Liver (tissue), 9 donors: ENCODE data around the gene SPI1. TPM values are rescaled to one million over a fixed set of nuclear protein-coding genes. Genes with fewer than 3 reads are reported as not detected.

Experiments used
- DNase-seq: peaks from one replicate; pipeline ENCODE4 v3.0.0-alpha.2; 2017; ENCODE audit warnings: low spot score
- H3K27ac ChIP-seq, 2 donors: one replicate each; pipeline ENCODE4 v1.7.0; 2013; ENCODE audit warnings: inconsistent platforms in 2 of 2, low read length in 2 of 2, control low read depth in 1 of 2, low read depth in 1 of 2, mild to moderate bottlenecking in 1 of 2
- H3K27me3 ChIP-seq, 4 donors: one replicate each; pipeline versions ENCODE4 v1.6.1 to v1.7.0; 2013; ENCODE audit warnings: low read length in 3 of 4, inconsistent platforms in 1 of 4, mild to moderate bottlenecking in 1 of 4, moderate library complexity in 1 of 4; ENCODE audit not compliant: control insufficient read depth in 4 of 4, insufficient read depth in 4 of 4
- H3K36me3 ChIP-seq, 4 donors: one replicate each; pipeline versions ENCODE4 v1.6.1 to v1.7.0; 2013; ENCODE audit warnings: low read length in 3 of 4, mild to moderate bottlenecking in 3 of 4, low read depth in 1 of 4, moderate library complexity in 1 of 4; ENCODE audit not compliant: control insufficient read depth in 4 of 4, insufficient read depth in 3 of 4
- H3K4me1 ChIP-seq, 4 donors: one replicate each; pipeline versions ENCODE4 v1.6.1 to v1.7.0; 2013; ENCODE audit warnings: low read length in 3 of 4, mild to moderate bottlenecking in 3 of 4, moderate library complexity in 1 of 4; ENCODE audit not compliant: control insufficient read depth in 4 of 4, insufficient read depth in 4 of 4
- H3K4me3 ChIP-seq, 3 donors: one replicate each; pipeline versions ENCODE4 v1.6.1 to v1.7.0; 2013; ENCODE audit warnings: low read length in 3 of 3, control low read depth in 1 of 3, low read depth in 1 of 3, mild to moderate bottlenecking in 1 of 3
- H3K9ac ChIP-seq, 2 donors: one replicate each; pipeline ENCODE4 v1.7.0; 2013; ENCODE audit warnings: low read length in 2 of 2, mild to moderate bottlenecking in 2 of 2, moderate library complexity in 2 of 2, control low read depth in 1 of 2, low read depth in 1 of 2
- H3K9me3 ChIP-seq, 4 donors: one replicate each; pipeline versions ENCODE4 v1.6.1 to v1.7.0; 2013; ENCODE audit warnings: low read length in 3 of 4; ENCODE audit not compliant: control insufficient read depth in 4 of 4
- EGR1 ChIP-seq, 2 donors: IDR thresholded peaks; 2 replicates each; pipeline ENCODE4 v1.6.1; 2016 to 2018; ENCODE audit warnings: antibody characterized with exemption in 2 of 2, low read depth in 2 of 2
- FOXA1 ChIP-seq: IDR thresholded peaks from 2 replicates; pipeline ENCODE4 v1.6.1; 2016; ENCODE audit warnings: antibody characterized with exemption
- FOXA2 ChIP-seq: IDR thresholded peaks from 2 replicates; pipeline ENCODE4 v1.6.1; 2016; ENCODE audit warnings: antibody characterized with exemption
- GABPA ChIP-seq, 2 donors: IDR thresholded peaks in 1 of 2; conservative IDR thresholded peaks in 1 of 2; 2 replicates each; pipeline ENCODE4 v1.6.1; 2016; ENCODE audit warnings: antibody characterized with exemption in 2 of 2, mild to moderate bottlenecking in 1 of 2, moderate library complexity in 1 of 2
- HNF4A ChIP-seq, 2 donors: conservative IDR thresholded peaks; 2 replicates each; pipeline ENCODE4 v1.6.1; 2016; ENCODE audit warnings: antibody characterized with exemption in 2 of 2, mild to moderate bottlenecking in 2 of 2
- HNF4G ChIP-seq: IDR thresholded peaks from 2 replicates; pipeline ENCODE4 v1.6.1; 2016; ENCODE audit warnings: antibody characterized with exemption
- JUND ChIP-seq, 2 donors: IDR thresholded peaks; 2 replicates each; pipeline ENCODE4 v1.6.1; 2016; ENCODE audit warnings: antibody characterized with exemption in 2 of 2
- NR2F2 ChIP-seq: IDR thresholded peaks from 2 replicates; pipeline ENCODE4 v1.6.1; 2016; ENCODE audit warnings: antibody characterized with exemption
- RAD21 ChIP-seq, 2 donors: IDR thresholded peaks; 2 replicates each; pipeline ENCODE4 v1.6.1; 2016; ENCODE audit warnings: antibody characterized with exemption in 2 of 2, mild to moderate bottlenecking in 2 of 2
- RXRA ChIP-seq, 2 donors: IDR thresholded peaks; 2 replicates each; pipeline ENCODE4 v1.6.1; 2017 to 2018; ENCODE audit warnings: antibody characterized with exemption in 2 of 2, mild to moderate bottlenecking in 1 of 2
- YY1 ChIP-seq: IDR thresholded peaks from 2 replicates; pipeline ENCODE4 v1.6.1; 2016; ENCODE audit warnings: antibody characterized with exemption, mild to moderate bottlenecking
- WGBS: extraction: QIAGEN DNeasy Blood & Tissue Kit; methylation state at CpG from one replicate; pipeline ENCODE4 v1.1.7; 2013; 5-methylcytosine and 5-hydroxymethylcytosine counted together
- polyA plus RNA-seq, 2 donors: library from polyadenylated mRNA; stranded (reverse) in 1 of 2; unstranded in 1 of 2; fragments of 200-250 nt in 1 of 2; fragments of >200 nt in 1 of 2; fragmentation: Nextera tagmentation in 1 of 2; extraction: Ambion mirVana in 1 of 2; gene quantifications; one replicate each; pipeline versions ENCODE4 v1.2.1 to v1.2.3, GENCODE V29; 2013 to 2015
- total RNA-seq, 2 donors: library from RNA; depleted of rRNA; stranded (reverse); fragments of >200 nt; gene quantifications; one replicate each; pipeline ENCODE4 v1.2.3, GENCODE V29; 2014
- TF ChIP-seq, protein P1 (sequence below): IDR thresholded peaks from 2 replicates; pipeline ENCODE4 v1.6.1; 2016; ENCODE audit warnings: antibody characterized with exemption
- TF ChIP-seq, protein P2 (sequence below): fragments of 150-350 bp; IDR thresholded peaks from 2 replicates; pipeline ENCODE4 v1.5.1; 2017; ENCODE audit warnings: improper control_type of control experiment, low read depth, low read length; ENCODE audit not compliant: missing input control
- TF ChIP-seq, protein P3 (sequence below): IDR thresholded peaks from 2 replicates; pipeline ENCODE4 v1.6.1; 2016; ENCODE audit warnings: antibody characterized with exemption
- TF ChIP-seq, protein P4 (sequence below): IDR thresholded peaks from 2 replicates; pipeline ENCODE4 v1.6.1; 2016; ENCODE audit warnings: antibody characterized with exemption, mild to moderate bottlenecking
- TF ChIP-seq, protein P5 (sequence below): IDR thresholded peaks from 2 replicates; pipeline ENCODE4 v1.6.1; 2016; ENCODE audit warnings: antibody characterized with exemption
- donor health status: healthy.
- donor health status: healthy.
- donor health status: healthy.
- donor health status: healthy.
- donor health status: healthy.

SPI1 gene
- total and polyA plus RNA-seq, 4 donors, result 2.3 to 14.4 (median 13.3) TPM

DNA sequence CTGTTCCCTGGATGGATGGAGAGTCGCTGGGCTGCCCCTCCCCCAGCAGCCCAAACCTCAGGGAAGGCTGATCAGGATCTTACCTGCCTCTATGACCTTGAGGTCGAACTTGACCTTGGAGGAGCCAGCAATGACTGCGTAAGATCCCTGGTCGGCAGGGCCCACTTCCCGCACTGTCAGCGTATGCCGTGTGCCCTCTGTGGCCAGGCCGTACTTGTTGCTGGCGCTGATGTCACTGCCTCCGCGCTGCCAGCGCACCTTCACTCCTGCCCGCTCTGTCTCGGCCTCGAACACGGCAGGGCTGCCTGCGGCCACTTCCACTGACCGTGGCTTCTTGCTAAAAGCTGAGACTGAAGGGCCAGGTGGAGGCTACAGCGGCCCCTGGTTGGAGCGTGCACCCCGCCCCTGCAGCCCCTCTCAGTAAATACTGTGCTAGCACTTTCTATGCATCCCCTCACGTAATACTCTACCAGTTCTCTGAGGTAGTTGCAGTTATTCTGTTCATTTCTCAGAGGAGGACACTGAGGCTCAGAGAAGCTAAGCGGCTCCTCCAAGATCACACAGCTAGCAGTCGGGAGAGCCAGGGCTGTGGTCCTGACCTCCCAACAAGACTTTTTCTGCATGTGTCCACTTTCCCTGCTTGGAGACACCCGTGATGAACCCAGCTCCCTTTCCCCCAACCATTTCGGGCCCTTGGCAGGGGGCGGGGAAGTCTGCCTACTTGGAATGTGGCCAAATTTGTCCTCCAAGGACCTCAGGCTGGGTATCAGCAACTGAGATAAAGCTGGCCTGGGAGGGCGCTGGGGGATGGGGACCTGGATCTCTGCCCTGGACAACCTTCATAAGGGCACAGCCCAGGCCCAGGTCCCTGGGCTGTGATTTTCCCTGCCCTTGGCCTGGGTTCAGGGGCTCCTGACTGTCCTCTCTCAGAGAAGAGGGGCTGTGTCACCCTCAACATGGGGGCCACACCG lies 26.9 kb downstream of the SPI1 start:
- no peak overlapping the region for H3K4me3 ChIP-seq
- H3K27ac ChIP-seq, result no peak overlapping the region
- H3K36me3 ChIP-seq, result no peaks in the 10 kb centered on the region
- H3K9ac ChIP-seq, result no peak overlapping the region
- TF ChIP-seq HNF4G (no peak), YY1 (no peak), RXRA (IDR thresholded peaks at IDR 0.05) (no peak), HNF4A (conservative IDR thresholded peaks at IDR 0.05) (no peak), RAD21 (IDR thresholded peaks at IDR 0.05) (no peak), FOXA2 (no peak), EGR1 (IDR thresholded peaks at IDR 0.05; ENCODE audit: low read depth in 2 of 2) (no peak), NR2F2 (no peak), JUND (IDR thresholded peaks at IDR 0.05) (no peak), FOXA1 (no peak), GABPA (IDR thresholded peaks at IDR 0.05 in 1 of 2, conservative IDR thresholded peaks at IDR 0.05 in 1 of 2) (no peak)
- TF ChIP-seq, protein P1, sequence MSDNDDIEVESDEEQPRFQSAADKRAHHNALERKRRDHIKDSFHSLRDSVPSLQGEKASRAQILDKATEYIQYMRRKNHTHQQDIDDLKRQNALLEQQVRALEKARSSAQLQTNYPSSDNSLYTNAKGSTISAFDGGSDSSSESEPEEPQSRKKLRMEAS, result no peak
- TF ChIP-seq, protein P2, sequence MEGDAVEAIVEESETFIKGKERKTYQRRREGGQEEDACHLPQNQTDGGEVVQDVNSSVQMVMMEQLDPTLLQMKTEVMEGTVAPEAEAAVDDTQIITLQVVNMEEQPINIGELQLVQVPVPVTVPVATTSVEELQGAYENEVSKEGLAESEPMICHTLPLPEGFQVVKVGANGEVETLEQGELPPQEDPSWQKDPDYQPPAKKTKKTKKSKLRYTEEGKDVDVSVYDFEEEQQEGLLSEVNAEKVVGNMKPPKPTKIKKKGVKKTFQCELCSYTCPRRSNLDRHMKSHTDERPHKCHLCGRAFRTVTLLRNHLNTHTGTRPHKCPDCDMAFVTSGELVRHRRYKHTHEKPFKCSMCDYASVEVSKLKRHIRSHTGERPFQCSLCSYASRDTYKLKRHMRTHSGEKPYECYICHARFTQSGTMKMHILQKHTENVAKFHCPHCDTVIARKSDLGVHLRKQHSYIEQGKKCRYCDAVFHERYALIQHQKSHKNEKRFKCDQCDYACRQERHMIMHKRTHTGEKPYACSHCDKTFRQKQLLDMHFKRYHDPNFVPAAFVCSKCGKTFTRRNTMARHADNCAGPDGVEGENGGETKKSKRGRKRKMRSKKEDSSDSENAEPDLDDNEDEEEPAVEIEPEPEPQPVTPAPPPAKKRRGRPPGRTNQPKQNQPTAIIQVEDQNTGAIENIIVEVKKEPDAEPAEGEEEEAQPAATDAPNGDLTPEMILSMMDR, result no peak
- TF ChIP-seq, protein P3, sequence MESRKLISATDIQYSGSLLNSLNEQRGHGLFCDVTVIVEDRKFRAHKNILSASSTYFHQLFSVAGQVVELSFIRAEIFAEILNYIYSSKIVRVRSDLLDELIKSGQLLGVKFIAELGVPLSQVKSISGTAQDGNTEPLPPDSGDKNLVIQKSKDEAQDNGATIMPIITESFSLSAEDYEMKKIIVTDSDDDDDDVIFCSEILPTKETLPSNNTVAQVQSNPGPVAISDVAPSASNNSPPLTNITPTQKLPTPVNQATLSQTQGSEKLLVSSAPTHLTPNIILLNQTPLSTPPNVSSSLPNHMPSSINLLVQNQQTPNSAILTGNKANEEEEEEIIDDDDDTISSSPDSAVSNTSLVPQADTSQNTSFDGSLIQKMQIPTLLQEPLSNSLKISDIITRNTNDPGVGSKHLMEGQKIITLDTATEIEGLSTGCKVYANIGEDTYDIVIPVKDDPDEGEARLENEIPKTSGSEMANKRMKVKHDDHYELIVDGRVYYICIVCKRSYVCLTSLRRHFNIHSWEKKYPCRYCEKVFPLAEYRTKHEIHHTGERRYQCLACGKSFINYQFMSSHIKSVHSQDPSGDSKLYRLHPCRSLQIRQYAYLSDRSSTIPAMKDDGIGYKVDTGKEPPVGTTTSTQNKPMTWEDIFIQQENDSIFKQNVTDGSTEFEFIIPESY, result no peak
- TF ChIP-seq, protein P4, sequence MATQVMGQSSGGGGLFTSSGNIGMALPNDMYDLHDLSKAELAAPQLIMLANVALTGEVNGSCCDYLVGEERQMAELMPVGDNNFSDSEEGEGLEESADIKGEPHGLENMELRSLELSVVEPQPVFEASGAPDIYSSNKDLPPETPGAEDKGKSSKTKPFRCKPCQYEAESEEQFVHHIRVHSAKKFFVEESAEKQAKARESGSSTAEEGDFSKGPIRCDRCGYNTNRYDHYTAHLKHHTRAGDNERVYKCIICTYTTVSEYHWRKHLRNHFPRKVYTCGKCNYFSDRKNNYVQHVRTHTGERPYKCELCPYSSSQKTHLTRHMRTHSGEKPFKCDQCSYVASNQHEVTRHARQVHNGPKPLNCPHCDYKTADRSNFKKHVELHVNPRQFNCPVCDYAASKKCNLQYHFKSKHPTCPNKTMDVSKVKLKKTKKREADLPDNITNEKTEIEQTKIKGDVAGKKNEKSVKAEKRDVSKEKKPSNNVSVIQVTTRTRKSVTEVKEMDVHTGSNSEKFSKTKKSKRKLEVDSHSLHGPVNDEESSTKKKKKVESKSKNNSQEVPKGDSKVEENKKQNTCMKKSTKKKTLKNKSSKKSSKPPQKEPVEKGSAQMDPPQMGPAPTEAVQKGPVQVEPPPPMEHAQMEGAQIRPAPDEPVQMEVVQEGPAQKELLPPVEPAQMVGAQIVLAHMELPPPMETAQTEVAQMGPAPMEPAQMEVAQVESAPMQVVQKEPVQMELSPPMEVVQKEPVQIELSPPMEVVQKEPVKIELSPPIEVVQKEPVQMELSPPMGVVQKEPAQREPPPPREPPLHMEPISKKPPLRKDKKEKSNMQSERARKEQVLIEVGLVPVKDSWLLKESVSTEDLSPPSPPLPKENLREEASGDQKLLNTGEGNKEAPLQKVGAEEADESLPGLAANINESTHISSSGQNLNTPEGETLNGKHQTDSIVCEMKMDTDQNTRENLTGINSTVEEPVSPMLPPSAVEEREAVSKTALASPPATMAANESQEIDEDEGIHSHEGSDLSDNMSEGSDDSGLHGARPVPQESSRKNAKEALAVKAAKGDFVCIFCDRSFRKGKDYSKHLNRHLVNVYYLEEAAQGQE, result no peak
- TF ChIP-seq, protein P5, sequence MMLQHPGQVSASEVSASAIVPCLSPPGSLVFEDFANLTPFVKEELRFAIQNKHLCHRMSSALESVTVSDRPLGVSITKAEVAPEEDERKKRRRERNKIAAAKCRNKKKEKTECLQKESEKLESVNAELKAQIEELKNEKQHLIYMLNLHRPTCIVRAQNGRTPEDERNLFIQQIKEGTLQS, result no peak
- H3K27me3 ChIP-seq, result no peaks in the 10 kb centered on the region
- peaks cover 0 to 6% (median 0%) of the 10 kb centered on the region in 4 donors for H3K4me1 ChIP-seq
- WGBS, result 84% methylated on average over 29 of the region's 29 CpGs
- H3K9me3 ChIP-seq, result no peaks in the 10 kb centered on the region
- no peak for DNase-seq
